ENCODE data around the gene IRS4. TPM values are rescaled to one million over a fixed set of nuclear protein-coding genes. Genes with fewer than 3 reads are reported as not detected.

The IRS4 gene
- total RNA-seq, 2 donors from 2014 or later: 0.57 to 1.3 TPM

DNA sequence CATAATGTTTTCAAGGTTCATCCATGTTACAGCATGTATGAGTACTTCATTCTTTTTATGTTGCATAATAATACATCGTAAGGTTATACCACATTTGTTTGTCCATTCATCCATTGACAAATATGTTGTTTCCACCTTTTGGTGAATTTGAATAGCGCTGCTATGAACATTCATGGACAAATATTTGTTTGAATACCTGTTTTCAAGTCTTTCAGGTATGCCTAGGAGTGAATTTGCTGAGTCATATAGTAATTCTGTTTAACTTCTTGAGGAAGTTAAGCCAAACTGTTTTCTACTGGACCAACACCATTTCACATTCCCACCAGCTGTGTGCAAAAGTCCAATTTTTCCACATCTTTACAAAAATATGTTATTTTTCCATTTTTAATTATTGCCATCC lies 31.5 kb downstream of the IRS4 start:
- 52% methylated on average over 2 of the region's 2 CpGs for WGBS
- Histone ChIP-seq H3K4me3 (no peak overlapping the region), H3K27me3 (replicated peaks; ENCODE audit: insufficient read depth) (no peaks in the 10 kb centered on the region), H3K9me3 (no peaks in the 10 kb centered on the region), H3K36me3 (no peaks in the 10 kb centered on the region), H3K27ac (no peak overlapping the region), H3K4me1 (replicated peaks) (no peaks in the 10 kb centered on the region)
- no peak for DNase-seq (ENCODE audit: low spot score)
- no peak for TF ChIP-seq POLR2AphosphoS5 (IDR thresholded peaks at IDR 0.05)
- no peak for TF ChIP-seq POLR2A (IDR thresholded peaks at IDR 0.05)
- no peak for TF ChIP-seq CTCF (IDR thresholded peaks at IDR 0.05)
- intact Hi-C loops (cut with DNase I): no loop called here

DNA sequence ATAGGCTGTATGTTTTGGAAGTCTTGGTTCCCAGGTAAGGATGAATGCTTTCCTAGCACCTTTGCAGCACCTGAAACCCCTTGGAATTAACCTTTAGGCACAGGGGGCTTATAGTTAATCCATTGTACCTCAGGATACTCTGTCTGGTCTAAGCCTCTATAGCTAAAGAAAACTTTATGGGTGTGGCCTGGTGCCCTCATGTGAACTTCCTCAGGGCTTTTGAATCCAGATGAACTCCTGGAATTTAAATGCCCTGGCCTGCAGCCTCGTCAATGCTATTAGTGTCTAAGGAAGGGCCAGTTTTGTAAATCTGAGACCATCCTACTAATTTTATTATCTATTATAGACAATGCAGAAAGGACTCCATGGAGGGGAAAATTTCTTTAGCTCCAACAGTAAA lies 33.8 kb downstream of the IRS4 start:
- no peaks in the 10 kb centered on the region for H3K4me1 ChIP-seq (replicated peaks)
- no CpG with 5 or more reads among the region's 1 CpG for WGBS
- H3K27ac ChIP-seq: no peak overlapping the region
- no peak for DNase-seq (ENCODE audit: low spot score)
- TF ChIP-seq CTCF (IDR thresholded peaks at IDR 0.05): no peak
- H3K27me3 ChIP-seq (replicated peaks; ENCODE audit: insufficient read depth): no peaks in the 10 kb centered on the region
- no peaks in the 10 kb centered on the region for H3K9me3 ChIP-seq
- H3K4me3 ChIP-seq: no peak overlapping the region
- no peaks in the 10 kb centered on the region for H3K36me3 ChIP-seq
- intact Hi-C loops (cut with DNase I): no loop called here

DNA sequence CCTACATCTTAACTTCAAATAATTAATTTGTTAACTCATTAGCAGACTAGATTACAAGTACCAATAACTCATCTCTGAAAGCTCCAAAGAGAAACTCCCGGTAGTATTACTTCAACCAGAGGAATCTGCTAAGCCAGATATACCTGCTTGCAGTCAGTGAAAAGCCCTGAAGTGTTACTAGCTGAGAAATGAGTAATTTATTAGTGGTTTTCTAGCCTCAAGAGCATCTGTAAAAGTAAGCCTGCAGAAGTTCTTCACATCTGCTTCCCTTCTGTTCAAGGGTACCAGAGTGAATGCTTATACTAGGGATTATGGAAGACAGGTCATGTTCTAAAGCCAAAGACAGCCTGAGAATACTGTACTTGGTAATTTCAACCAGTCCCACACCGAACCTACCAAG lies 34.7 kb downstream of the IRS4 start:
- Histone ChIP-seq H3K9me3 (no peaks in the 10 kb centered on the region), H3K27me3 (replicated peaks; ENCODE audit: insufficient read depth) (no peaks in the 10 kb centered on the region), H3K4me3 (no peak overlapping the region), H3K27ac (no peak overlapping the region), H3K4me1 (replicated peaks) (no peaks in the 10 kb centered on the region), H3K36me3 (no peaks in the 10 kb centered on the region)
- DNase-seq (ENCODE audit: low spot score): no peak
- WGBS: 70% methylated on average over 2 of the region's 2 CpGs
- intact Hi-C loops (cut with DNase I): no loop called here
- no peak for TF ChIP-seq CTCF (IDR thresholded peaks at IDR 0.05)
- no peak for TF ChIP-seq POLR2AphosphoS5 (IDR thresholded peaks at IDR 0.05)
- no peak for TF ChIP-seq POLR2A (IDR thresholded peaks at IDR 0.05)

DNA sequence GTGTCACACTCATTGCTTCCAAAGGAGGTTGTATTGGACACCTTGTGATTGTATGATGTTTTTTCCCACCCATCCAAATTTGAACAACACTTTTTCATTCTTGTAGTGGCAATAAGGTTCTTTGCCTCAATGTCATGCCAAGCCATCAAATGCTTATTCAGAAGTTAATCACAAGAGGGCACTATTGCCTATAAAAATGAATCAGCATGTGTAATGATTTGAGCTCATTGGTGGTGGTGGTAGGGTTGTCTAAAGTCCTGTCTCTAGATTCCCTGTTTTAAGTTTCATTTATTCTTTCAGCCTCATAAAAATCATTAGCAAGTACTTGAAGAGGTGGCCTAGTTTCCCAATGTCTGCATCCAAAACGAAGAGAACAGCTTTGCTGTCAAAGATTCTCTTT lies 37.0 kb downstream of the IRS4 start:
- Histone ChIP-seq H3K4me1 (replicated peaks) (no peaks in the 10 kb centered on the region), H3K27me3 (replicated peaks; ENCODE audit: insufficient read depth) (no peaks in the 10 kb centered on the region), H3K4me3 (no peak overlapping the region), H3K36me3 (no peaks in the 10 kb centered on the region), H3K27ac (no peak overlapping the region), H3K9me3 (no peaks in the 10 kb centered on the region)
- TF ChIP-seq POLR2AphosphoS5 (IDR thresholded peaks at IDR 0.05): no peak
- TF ChIP-seq POLR2A (IDR thresholded peaks at IDR 0.05): no peak
- peak in 2 of 4 experiments; percentile 22 to 33 for TF ChIP-seq CTCF (IDR thresholded peaks at IDR 0.05)
- no peak for DNase-seq (ENCODE audit: low spot score)
- WGBS: 62% methylated on average over 1 of the region's 1 CpG
- intact Hi-C loops (cut with DNase I): no loop called here

DNA sequence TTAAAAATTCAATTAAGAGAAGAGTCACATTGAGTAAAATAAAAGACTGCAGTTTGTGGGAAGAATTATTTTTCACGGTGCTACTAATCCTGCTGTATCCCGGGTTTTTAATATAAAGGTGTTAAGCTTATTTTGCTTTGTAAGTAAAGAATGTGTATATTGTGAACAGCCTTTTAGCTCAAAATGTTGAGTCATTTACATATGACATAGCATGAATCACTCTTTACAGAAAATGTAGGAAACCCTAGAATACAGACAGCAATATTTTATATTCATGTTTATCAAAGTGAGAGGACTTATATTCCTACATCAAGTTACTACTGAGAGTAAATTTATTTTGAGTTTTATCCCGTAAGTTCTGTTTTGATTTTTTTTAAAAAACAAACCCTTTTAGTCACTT lies 39.7 kb downstream of the IRS4 start:
- H3K27me3 ChIP-seq (replicated peaks; ENCODE audit: insufficient read depth): no peaks in the 10 kb centered on the region
- H3K9me3 ChIP-seq: no peaks in the 10 kb centered on the region
- no peaks in the 10 kb centered on the region for H3K4me1 ChIP-seq (replicated peaks)
- DNase-seq (ENCODE audit: low spot score): no peak
- TF ChIP-seq POLR2AphosphoS5 (IDR thresholded peaks at IDR 0.05): no peak
- TF ChIP-seq POLR2A (IDR thresholded peaks at IDR 0.05): no peak
- TF ChIP-seq CTCF (IDR thresholded peaks at IDR 0.05): no peak
- no peak overlapping the region for H3K4me3 ChIP-seq
- 92% methylated on average over 3 of the region's 3 CpGs for WGBS
- no peaks in the 10 kb centered on the region for H3K36me3 ChIP-seq
- intact Hi-C loops (cut with DNase I): no loop called here
- no peak overlapping the region for H3K27ac ChIP-seq
